ENCODE results near the gene MED13L.

MED13L gene

DNA sequence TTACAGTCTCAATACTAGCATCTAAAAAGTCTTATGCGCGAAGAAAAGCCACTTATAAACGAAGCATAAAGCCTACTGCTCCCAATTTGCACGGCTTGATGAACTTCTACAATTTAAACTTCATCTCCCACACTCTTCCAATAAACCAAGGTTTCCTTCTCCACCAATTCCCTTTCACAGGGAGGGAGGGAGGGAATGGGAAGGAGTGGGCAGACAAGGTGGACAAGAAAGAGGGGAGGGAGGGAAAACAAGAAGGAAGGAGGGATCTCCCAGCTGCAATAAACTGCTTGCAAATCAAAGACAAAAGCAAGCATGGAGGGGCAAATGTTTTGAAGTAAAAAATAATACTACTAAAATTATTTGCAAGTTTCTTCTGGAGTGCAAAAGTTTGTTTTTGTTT lies 64.5 kb downstream of the MED13L start:
- DNase-seq (ENCODE audit: low read depth in 2 of 2): no peak

DNA sequence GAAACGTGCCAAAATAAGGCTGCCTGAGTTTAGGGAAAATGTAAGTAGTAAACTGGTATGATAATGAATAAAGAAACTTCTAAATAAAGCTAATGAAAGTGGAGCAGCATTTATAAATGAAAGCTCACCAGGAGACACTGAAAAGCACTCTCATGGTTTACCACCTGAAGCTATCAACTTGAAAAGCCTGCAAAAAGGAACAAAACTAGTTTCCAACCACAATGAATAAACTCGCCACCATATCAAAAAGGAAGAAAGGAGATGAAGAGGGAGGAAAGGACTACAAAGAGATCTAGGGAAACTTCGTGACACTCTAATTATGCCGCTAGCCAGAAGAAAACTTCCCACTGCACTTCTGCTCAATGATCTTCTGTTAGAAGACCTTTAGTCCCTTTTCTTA lies 66.7 kb downstream of the MED13L start:
- no peak for DNase-seq (ENCODE audit: low read depth in 2 of 2)

DNA sequence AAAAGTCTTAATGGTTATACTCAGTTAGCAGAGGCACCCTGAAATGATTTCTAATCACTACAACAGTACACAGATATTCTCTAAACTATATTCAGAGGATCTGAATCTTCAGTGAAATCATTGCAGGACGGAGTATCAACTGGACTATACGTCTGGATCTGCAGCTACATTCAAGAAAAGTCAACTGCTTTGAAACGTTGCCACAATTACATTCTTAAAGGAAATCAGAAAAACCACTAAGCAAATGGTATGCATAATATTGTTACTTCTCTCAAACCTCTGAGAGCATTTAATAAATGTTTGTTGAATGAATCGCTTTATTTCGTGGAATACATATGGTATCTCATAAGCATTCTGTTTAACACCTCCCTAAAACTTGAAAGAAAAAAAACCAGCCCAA lies 67.4 kb downstream of the MED13L start:
- DNase-seq (ENCODE audit: low read depth in 2 of 2): no peak

DNA sequence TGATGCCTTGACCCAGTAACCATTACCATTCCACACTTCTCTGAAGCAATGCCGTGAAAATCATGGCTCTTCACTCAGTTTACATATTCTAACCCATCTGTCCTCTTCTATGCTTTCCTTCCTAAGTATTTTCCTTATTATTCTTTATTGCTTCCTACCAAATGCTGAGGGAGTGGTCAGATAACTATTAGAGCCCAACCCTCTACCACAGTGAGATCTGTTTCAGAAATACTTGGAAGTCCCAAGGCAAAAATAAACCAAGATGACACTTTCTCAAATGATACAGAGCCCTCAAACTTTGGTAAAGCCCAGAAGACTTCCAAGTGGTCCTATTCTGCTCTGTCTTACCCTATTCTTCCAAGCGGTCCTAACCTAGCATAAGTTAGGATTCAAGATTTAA lies 68.0 kb downstream of the MED13L start:
- DNase-seq (ENCODE audit: low read depth in 2 of 2): no peak

DNA sequence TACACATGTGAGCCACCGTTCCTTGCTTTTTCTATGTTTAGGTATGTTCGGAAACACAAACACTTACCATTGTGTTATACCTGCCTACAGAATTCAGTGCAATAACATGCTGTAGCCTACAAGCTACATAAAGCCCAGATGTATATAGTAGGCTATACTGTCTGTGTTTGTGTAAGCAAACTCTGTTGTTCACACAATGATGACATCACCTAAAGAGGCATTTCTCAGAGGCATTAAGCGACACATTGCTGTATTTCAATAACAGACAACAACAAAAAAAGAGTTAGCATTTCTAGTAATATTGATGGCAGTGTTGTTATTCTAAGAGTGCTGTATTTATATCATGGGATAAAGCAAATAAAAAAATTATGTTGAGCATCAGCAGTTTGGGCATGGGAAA lies 70.2 kb downstream of the MED13L start:
- DNase-seq (ENCODE audit: low read depth in 2 of 2): no peak

DNA sequence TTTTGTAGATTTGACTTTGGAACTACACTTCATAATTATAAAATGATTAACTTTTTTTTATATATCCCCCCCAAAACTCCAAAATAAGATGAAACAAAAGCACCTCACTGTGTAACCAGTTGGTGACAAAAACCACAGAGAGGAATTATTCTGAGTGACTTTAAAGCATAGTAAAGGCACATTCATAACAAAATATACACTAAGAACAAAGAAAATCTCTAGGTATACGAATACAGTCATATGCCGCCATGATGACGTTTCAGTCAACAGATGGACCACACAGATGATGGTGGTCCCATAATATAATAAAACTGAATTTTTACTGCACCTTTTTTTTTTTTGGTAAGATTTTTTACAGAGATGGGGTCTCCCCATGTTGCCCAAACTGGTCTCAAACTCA lies 70.7 kb downstream of the MED13L start:
- DNase-seq (ENCODE audit: low read depth in 2 of 2): no peak

DNA sequence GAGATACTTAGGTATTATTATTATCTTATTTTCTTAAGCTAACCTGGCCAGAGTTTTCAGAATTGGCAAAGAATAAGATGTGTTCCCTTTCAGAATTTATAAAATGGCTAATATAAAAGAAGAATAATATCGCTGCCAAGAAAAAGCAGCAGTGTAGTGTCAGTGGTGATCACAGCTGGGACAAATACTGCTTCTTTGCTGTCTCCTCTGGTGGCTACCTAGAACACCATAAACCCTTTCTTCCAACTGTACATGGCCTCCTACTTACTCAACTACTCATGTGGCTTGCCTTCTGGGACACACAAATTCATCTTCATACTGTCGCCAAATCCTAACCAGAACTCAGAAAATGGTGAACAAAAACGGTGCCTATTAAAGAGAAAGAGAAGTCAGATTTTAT lies 72.7 kb downstream of the MED13L start:
- no peak for DNase-seq (ENCODE audit: low read depth in 2 of 2)

DNA sequence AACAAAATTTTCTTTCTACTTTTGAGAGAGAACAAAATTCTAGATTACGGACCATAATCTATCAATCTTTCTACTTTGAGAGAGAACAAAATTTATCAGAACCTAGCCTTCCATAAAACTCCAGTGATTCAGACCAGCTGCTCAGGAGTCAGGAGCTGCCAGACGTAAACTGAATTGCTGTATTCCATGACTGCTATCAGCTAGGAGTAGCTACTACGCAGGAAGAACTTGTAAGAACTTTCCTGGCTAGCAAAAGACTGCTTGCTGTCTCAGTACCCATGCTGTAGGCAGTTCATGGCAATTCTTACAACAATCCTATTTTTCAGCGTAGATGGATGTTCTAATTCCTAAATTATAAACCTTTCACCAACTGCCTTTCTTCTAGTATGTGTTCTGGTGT lies 73.3 kb downstream of the MED13L start:
- DNase-seq (ENCODE audit: low read depth in 2 of 2): no peak

DNA sequence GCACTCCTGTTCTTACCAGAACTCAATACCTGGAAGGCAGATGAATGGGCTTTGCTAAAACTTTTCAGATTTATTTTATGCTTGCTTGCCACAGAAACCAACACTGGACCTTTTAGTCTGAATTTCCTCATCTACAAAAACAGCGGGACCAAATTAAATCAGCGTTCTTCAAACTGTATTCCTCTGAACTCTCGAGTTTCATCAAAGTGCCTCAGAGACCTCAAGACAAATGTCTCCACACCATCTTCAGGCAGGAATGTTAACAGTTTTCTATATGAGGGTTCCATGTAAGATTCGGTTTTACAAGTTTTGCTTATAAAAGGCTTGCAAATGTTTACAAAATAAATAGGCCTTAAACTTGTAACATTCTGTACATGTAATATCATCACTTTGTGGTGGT lies 74.6 kb downstream of the MED13L start:
- DNase-seq (ENCODE audit: low read depth in 2 of 2): no peak

DNA sequence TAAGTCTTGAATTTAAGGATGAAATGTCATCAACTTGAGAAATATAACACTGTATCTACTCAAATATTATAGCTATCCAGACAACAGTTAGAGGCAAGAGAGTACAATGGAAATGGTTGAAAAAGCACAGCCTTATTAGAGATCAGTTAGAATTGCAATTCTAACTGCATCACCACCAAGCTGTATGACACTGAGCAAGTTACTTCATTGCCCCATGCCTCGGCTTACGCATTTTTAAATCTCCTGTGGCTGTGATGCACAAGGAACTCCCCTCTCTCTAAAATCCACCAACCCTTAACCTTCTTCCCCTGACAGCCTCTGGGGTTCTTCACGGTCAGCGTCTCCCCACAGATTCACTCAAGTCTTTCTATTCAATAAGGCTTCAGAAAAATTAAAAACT lies 75.1 kb downstream of the MED13L start:
- no peak for DNase-seq (ENCODE audit: low read depth in 2 of 2)

DNA sequence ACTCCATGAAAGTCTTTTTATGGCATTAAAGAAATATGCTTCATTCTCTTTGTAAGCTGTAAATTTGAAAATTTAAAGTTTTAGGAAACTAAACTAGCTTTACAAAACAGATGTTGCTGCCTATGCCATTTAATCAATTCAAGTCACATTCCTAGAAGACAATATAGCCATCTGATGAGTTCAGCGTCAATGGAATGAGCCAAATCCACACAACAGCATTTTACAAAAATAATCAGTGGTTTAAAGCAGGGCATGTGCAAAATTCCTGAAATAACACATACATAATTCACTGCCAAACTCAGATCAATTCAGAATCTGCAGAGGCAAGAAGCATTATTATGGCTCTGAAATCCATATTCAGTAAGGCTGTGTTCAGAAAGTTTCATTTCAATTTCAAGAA lies 75.6 kb downstream of the MED13L start:
- DNase-seq (ENCODE audit: low read depth in 2 of 2): no peak

DNA sequence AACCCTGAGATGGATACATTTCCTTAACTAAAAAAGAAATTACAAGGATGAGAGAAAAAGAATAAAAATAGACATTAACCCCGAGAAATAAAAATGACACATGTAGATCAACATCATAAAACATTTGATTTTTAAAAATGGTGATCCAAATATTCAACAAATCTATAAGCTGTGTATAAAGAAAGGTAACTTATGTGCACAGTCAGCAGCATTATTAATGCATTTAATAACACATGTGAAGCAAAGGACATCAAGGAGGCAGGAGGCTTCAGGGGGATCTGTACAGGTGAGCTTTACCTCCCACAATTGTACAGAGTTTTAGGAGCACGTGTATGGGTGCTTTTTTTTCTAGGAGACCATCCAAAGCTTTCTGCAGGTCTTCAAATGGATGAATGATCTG lies 76.1 kb downstream of the MED13L start:
- no peak for DNase-seq (ENCODE audit: low read depth in 2 of 2)

DNA sequence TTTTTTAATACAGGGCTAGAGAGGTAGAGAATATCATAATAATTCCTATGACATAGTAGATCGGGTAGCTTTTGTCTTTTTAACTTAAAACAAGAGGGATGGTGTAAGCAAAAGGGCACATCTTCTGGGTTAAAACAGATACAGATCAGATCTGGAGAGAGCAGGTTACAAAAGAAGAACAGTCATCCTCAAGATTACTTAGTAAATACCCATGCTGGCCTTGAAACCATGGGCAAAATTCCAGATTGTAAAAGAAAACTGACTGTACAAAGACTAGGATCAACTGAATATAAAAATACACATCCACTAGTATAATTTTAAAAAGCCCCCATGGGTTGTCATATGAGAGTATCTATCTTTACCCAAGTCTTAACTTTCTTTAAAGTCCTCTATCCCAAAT lies 76.7 kb downstream of the MED13L start:
- no peak for DNase-seq (ENCODE audit: low read depth in 2 of 2)

DNA sequence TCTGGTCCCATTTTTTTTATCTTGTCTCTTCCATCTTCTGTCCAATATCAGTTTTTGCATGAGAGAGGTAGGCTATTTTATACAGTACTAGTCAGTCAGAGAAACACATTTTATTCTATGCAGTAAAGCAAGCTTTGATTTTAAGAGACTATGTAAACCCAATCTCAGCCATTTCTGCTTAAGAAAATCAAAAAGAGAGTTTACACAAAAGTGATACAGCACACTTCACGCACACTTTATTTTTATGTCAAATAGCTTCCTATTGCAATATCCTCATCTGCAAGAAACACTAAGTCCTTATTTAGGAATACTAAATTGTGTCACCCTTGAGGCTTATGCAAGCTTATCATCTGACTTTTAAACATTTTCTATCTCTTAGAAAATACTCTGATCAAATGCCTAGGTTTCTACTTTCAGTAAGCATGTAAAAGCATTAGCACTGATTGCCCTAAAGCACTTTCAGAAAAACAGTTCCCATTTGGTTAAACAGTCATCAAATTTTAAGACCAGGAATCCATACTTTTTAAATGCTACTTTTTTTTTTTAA lies 78.3 kb downstream of the MED13L start:
- DNase-seq (ENCODE audit: low read depth in 2 of 2): no peak

DNA sequence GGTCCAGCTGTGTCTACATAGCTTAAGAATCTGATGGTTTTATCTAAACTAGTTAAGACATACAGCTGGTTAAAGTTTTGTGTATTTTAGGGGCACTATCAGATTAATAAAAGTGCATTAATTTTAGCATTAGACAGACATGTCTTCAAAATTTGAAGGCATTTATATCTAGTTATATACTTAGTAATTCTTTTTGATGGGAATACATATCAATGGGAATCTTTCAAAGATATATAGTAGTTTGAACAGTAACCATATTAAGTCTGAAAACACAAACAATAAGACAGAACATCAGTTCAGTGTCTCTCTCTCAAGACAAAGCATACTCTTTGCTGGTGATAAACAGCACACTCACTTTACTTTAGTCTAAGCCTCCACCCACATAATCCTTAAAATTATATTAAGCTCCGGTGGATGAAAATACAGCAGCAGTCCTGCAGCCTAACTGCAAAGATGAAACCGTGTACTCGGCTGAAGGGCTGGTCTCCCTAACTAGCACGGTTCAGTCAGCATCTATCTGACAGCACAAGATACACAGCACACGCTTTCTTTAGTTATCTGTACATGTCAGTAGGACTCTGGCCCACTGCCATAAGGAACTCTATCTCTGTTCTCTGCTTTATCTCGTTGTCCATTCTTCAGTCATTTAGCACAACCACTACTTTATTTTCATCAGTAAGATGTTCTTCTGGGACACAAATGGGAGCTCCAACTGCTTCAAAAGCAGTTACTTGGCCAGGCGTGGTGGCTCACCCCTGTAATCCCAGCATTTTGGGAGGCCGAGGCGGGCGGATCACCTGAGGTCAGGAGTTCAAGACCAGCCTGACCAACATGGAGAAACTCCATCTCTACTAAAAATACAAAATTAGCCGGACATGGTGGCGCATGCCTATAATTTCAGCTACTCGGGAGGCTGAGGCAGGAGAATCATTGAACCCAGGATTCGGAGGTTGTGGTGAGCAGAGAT lies 80.5 kb downstream of the MED13L start:
- DNase-seq (ENCODE audit: low read depth in 2 of 2): no peak

DNA sequence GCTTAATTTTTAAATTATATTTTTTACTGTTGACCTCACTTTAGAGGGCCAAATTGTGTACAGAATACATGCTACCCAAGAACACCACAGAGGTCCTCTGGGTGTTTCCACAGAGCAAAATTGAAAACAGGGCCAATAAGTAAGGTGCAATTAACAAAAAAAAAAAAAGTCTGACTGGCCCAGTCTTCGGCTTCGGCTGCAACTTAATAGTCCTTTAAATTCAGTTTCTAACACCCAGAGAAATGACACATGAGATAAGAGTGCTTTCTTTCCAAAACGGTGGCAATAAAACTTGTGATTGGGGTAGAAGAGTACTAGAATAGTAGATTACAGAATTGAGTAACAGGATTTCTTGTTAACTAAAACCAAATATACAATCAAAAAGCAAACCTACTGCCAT lies 81.3 kb downstream of the MED13L start:
- DNase-seq (ENCODE audit: low read depth in 2 of 2): no peak

DNA sequence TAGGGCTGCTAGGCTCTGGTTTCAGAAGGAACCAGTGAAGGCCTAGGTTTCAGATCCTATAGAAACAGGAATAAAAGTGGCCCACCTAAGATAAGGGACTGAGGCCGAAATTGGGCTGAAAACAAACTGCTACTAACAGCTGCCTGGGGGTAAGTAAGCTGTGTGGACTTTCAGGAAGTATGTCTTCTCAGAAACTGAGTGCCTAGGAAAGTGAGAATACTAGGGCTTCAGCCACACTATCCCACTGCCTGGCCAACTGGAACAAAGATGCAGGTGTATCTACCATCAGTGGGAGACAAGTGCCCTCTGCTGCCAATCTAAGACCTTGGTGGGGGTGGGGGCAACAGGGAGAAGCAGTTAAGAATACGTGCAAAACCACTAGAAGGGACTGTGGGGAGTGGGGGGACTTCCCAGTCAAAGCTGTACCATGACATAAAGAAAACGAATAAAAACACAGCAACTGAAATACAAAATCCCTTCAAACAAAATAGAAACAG lies 82.5 kb downstream of the MED13L start:
- DNase-seq (ENCODE audit: low read depth in 2 of 2): peak; percentile 11 to 46

DNA sequence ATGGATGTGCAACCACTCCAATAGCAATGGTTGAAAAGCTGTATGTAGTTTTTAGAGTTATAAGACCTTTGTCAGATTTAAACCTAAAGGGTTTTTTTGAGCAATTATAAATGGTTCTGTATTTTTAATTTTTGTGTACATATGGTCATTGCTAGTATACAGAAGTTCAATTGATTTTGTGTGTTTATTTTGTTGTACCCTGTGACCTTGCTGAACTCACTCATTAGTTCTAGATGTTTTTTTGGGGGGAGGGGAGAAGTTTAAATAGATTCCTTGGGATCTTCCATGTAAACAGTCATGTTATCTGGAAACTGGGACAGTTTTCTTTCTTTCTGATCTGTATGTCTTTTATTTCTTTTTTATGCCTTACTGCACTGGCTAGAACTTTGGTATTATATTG lies 87.8 kb downstream of the MED13L start:
- no peak for DNase-seq (ENCODE audit: low read depth in 2 of 2)

DNA sequence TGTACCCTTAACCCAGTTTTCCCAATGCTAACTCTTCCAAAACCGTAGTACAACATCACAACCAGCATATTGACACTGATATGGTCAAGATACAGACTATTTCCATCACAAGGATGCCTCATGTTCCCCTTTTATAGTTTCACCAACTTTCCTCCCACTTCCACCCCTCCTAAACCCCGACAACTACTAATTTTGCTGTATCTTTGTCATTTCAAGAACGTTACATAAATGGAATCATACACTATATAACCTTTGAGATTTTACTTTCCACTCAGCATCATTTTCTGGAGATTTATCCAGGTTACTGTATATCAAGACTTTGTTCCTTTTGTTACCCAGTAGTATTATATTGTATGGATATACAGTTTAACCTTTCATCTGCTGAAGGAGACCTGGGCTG lies 88.9 kb downstream of the MED13L start:
- DNase-seq (ENCODE audit: low read depth in 2 of 2): no peak

DNA sequence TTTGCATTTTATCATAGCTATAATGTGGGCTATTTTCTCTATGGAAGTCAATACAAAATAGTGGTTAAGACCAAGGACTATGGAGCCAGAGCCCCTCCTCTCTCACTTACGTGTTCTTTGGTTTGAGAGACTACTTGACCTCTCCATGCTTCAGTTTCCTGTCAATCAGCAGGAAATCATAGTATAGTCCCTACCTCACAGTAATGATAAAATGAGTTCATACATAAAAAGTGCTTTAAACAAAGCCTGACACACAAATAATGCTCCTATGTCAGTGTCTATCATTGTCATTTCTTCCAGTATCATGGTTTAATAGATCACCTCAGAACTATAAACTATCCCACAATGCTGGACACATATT lies 90.4 kb downstream of the MED13L start:
- DNase-seq (ENCODE audit: low read depth in 2 of 2): no peak

DNA sequence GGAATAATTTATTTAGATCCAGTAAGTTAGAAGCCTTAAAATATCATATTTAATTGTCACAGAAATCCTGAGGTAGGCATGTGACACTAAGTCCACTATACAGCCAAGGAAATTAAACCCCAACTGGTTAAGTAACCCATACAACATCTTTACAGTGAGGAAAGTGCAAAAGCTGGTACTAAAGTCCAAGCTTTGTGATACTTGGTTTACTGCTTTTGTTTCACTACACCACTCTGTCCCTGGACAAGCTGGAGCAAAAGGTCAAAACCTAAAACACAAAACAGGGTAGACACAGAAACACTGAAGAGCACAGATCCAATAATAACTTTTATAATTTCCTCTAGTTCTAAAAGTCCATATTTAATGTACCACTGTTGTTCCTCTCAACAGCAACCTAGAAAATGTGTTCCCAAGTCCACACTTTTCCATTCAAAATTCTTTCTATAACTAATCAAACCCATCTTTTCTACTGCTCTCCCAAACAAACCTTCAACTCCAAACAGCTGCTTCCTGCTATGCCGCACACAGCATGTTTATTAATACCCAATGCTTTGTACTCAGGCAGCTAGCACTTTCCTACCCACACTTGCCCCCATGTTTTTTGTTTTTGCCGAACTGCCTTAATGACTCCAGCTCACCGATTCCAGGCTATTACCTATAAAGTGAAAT lies 90.9 kb downstream of the MED13L start:
- no peak for DNase-seq (ENCODE audit: low read depth in 2 of 2)

DNA sequence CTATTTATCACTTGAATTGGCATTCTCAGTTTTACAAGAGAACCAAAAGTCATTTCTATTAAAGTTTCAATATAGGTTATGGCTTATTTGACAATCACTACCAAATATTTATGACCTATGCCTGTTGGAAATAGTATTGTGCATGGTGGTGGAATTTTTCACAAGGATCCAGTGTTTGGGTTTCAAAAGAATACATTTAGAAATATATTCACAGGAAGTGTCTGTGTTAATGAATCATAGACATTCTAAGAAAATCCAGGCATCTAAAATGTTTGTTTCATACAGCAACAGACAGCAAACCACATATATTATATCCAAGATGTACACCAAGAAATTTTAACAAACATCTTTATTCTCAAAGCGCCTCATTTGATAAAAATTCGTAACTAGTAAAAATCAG lies 92.7 kb downstream of the MED13L start:
- no peak for DNase-seq (ENCODE audit: low read depth in 2 of 2)

DNA sequence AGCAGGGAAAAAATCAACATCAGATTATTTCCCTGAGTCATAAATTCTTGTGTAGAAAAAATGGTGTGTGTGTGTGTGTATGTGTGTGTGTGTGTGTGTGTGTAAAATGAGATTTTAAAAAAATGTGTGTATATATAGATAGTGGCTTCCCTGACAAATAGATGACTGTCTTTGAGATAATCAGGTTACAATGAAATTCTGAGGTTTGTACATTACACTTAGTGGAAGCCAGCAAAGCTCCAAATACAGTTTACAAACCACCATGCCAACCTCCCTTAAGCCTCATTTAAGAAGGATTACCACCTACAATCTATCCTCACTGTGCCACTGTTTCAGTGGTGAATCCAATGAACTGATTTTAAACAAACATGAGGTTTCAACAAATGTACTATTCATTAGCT lies 93.8 kb downstream of the MED13L start:
- DNase-seq (ENCODE audit: low read depth in 2 of 2): no peak
